HCT116 (cell line): ENCODE results near the gene LIPG. TPM values are rescaled to one million over a fixed set of nuclear protein-coding genes. Genes with fewer than 3 reads are reported as not detected.

Experiments
- ATAC-seq: fragments of 200-7000 bp; cut with Tn5 transposase; 2 replicates; pipeline ENCODE4 v1.9.1; 2020; ENCODE audit warnings: mild to moderate bottlenecking, moderate library complexity
- BruUV-seq: library from RNA; stranded (reverse); fragments of 400-500 nt; replicated peaks from 2 replicates; lab custom pipeline; 2021; lab: Mats Ljungman, UMichigan
- CTCF ChIA-PET: fragments of 300-600 bp; sonication (Branson Sonifier 250); formaldehyde crosslinking; loops from one replicate; lab custom pipeline; 2021; ENCODE audit warnings: antibody characterized with exemption; lab: Charles Lee
- POLR2A ChIA-PET: fragments of 300-600, 350-600 bp; sonication (Branson Sonifier 250); formaldehyde crosslinking; loops from one replicate; lab custom pipeline; 2021; ENCODE audit warnings: antibody characterized with exemption; lab: Charles Lee
- RAD21 ChIA-PET, 2 experiments: fragments of 300-600 bp; sonication (Branson Sonifier 250); formaldehyde crosslinking; loops; one replicate each; lab custom pipeline; 2023; ENCODE audit warnings: low total read pairs in 2 of 2; ENCODE audit not compliant: uncharacterized antibody in 2 of 2, unreplicated experiment in 2 of 2, low non-redundant PET in 1 of 2; lab: Charles Lee
- DNase-seq: peaks from one replicate; pipeline ENCODE4 v3.0.0-alpha.2; 2010; ENCODE audit warnings: low read depth, low spot score
- H2AFZ ChIP-seq: fragments of 200-600 bp; shearing (Covaris generic), sonication (generic); 2 replicates; pipeline ENCODE4 v1.6.1; 2017; ENCODE audit warnings: low read depth, mixed run types, mixed read lengths, antibody characterized with exemption, low read length; ENCODE audit not compliant: poor library complexity, severe bottlenecking
- H3K27ac ChIP-seq: 2 replicates; pipeline ENCODE4 v1.5.1; 2012; ENCODE audit warnings: low read depth, low read length
- H3K27me3 ChIP-seq: fragments of 200-600 bp; sonication (generic); 2 replicates; pipeline ENCODE4 v1.6.1; 2016; ENCODE audit warnings: mixed run types, low read length, mixed read lengths; ENCODE audit not compliant: insufficient read depth
- H3K36me3 ChIP-seq, 2 experiments: fragments of 200-500 bp in 1 of 2; fragments of 200-600 bp in 1 of 2; sonication (Bioruptor generic) in 1 of 2; sonication (generic) in 1 of 2; 2 replicates each; pipeline versions ENCODE4 v1.5.1 to v1.6.1; 2014 to 2016; ENCODE audit warnings: low read length in 2 of 2, inconsistent platforms in 1 of 2, mixed read lengths in 1 of 2, mixed run types in 1 of 2; ENCODE audit not compliant: insufficient read depth in 2 of 2, control insufficient read depth in 1 of 2
- H3K4me1 ChIP-seq, 2 experiments: fragments of 200-600 bp in 1 of 2; sonication (generic) in 1 of 2; 2 replicates each; pipeline versions ENCODE4 v1.5.1 to v1.6.1; 2012 to 2017; ENCODE audit warnings: low read length in 2 of 2, inconsistent platforms in 1 of 2, mild to moderate bottlenecking in 1 of 2, mixed read lengths in 1 of 2, mixed run types in 1 of 2, moderate library complexity in 1 of 2; ENCODE audit not compliant: insufficient read depth in 2 of 2, control insufficient read depth in 1 of 2
- H3K4me2 ChIP-seq: fragments of 200-600 bp; sonication (generic); 2 replicates; pipeline ENCODE4 v1.6.1; 2017; ENCODE audit warnings: mixed run types, low read length, mixed read lengths
- H3K4me3 ChIP-seq, 2 experiments: fragments of 200-600 bp in 1 of 2; sonication (generic) in 1 of 2; replicated peaks in 1 of 2; 2 replicates each; pipeline ENCODE4 v1.5.1; 2011 to 2016; ENCODE audit warnings: low read length in 2 of 2, control low read depth in 1 of 2, low read depth in 1 of 2, mild to moderate bottlenecking in 1 of 2, mixed read lengths in 1 of 2, mixed run types in 1 of 2
- H3K79me2 ChIP-seq: fragments of 200-600 bp; sonication (generic); 2 replicates; pipeline ENCODE4 v1.6.1; 2017; ENCODE audit warnings: mild to moderate bottlenecking, mixed run types, low read length, moderate library complexity, mixed read lengths; ENCODE audit not compliant: insufficient read depth
- H3K9ac ChIP-seq: fragments of 200-600 bp; sonication (generic); 2 replicates; pipeline ENCODE4 v1.6.1; 2016; ENCODE audit warnings: low read length, mixed read lengths
- H3K9me2 ChIP-seq: fragments of 200-600 bp; sonication (generic), shearing (Covaris generic); 2 replicates; pipeline ENCODE4 v1.6.1; 2017; ENCODE audit warnings: mixed run types, mild to moderate bottlenecking, moderate library complexity; ENCODE audit not compliant: insufficient read depth
- H3K9me3 ChIP-seq, 2 experiments: fragments of 200-500 bp in 1 of 2; fragments of 200-600 bp in 1 of 2; sonication (Bioruptor generic) in 1 of 2; sonication (generic) in 1 of 2; 2 replicates each; pipeline ENCODE4 v1.6.1; 2014 to 2017; ENCODE audit warnings: low read length in 2 of 2, mixed read lengths in 2 of 2, inconsistent platforms in 1 of 2, low read depth in 1 of 2, mild to moderate bottlenecking in 1 of 2, mixed run types in 1 of 2, moderate library complexity in 1 of 2; ENCODE audit not compliant: control insufficient read depth in 1 of 2, insufficient read depth in 1 of 2
- H4K20me1 ChIP-seq: fragments of 200-600 bp; sonication (generic), shearing (Covaris generic); 2 replicates; pipeline ENCODE4 v1.6.1; 2017; ENCODE audit warnings: mixed run types, mild to moderate bottlenecking, moderate library complexity; ENCODE audit not compliant: insufficient read depth
- ATF3 ChIP-seq: IDR thresholded peaks from 2 replicates; pipeline ENCODE4 v1.6.1; 2012
- EGR1 ChIP-seq: IDR thresholded peaks from 2 replicates; pipeline ENCODE4 v1.6.1; 2012; ENCODE audit warnings: low read depth
- EZH2 ChIP-seq: fragments of 200-600 bp; sonication (generic); IDR thresholded peaks from 2 replicates; pipeline ENCODE4 v1.6.1; 2017; ENCODE audit warnings: antibody characterized with exemption, mixed run types
- FOSL1 ChIP-seq: IDR thresholded peaks from 2 replicates; pipeline ENCODE4 v1.6.1; 2012; ENCODE audit warnings: low read depth
- JUND ChIP-seq: IDR thresholded peaks from 2 replicates; pipeline ENCODE4 v1.6.1; 2012
- MAX ChIP-seq: IDR thresholded peaks from 2 replicates; pipeline ENCODE4 v1.6.1; 2012
- POLR2A ChIP-seq: IDR thresholded peaks from 2 replicates; pipeline ENCODE4 v1.7.0; 2011; ENCODE audit warnings: borderline replicate concordance; ENCODE audit not compliant: insufficient read depth, insufficient read length; ENCODE audit errors: extremely low read depth
- POLR2AphosphoS5 ChIP-seq: IDR thresholded peaks from 2 replicates; pipeline ENCODE4 v1.6.1; 2011; ENCODE audit warnings: mild to moderate bottlenecking, low read depth, low read length, moderate library complexity
- RAD21 ChIP-seq: IDR thresholded peaks from 2 replicates; pipeline ENCODE4 v1.6.1; 2012; ENCODE audit warnings: low read depth, mild to moderate bottlenecking
- SIN3A ChIP-seq: IDR thresholded peaks from 2 replicates; pipeline ENCODE4 v1.6.1; 2012; ENCODE audit warnings: low read depth
- SP1 ChIP-seq: IDR thresholded peaks from 2 replicates; pipeline ENCODE4 v1.6.1; 2012; ENCODE audit warnings: low read depth
- SRF ChIP-seq: IDR thresholded peaks from 2 replicates; pipeline ENCODE4 v1.6.1; 2012; ENCODE audit warnings: low read depth
- YY1 ChIP-seq: IDR thresholded peaks from 2 replicates; pipeline ENCODE4 v1.6.1; 2011; ENCODE audit warnings: low read length, low read depth, moderate library complexity, mild to moderate bottlenecking; ENCODE audit not compliant: insufficient replicate concordance; ENCODE audit errors: extremely low read depth
- ZBTB33 ChIP-seq: IDR thresholded peaks from 2 replicates; pipeline ENCODE4 v1.6.1; 2011; ENCODE audit warnings: mild to moderate bottlenecking, low read length, moderate library complexity; ENCODE audit not compliant: insufficient replicate concordance; ENCODE audit errors: extremely low read depth
- ZFX ChIP-seq: fragments of 450-650 bp; IDR thresholded peaks from 2 replicates; pipeline ENCODE4 v1.6.1; 2017
- ZNF274 ChIP-seq: fragments of 200-500 bp; sonication (Bioruptor generic); IDR thresholded peaks from 2 replicates; pipeline ENCODE4 v1.6.1; 2014; ENCODE audit warnings: mild to moderate bottlenecking, low read depth, low read length, inconsistent platforms
- intact Hi-C: fragments of 100-400 bp; cut with micrococcal nuclease; formaldehyde crosslinking; loops from 2 replicates; pipeline ENCODE4 v1.10.0; 2022
- total RNA-seq: library from RNA; stranded (reverse); gene quantifications from one replicate; pipeline ENCODE4 v1.2.1, GENCODE V29; 2021; ENCODE audit not compliant: unreplicated experiment

Gene LIPG
- total RNA-seq, 1 experiment from 2014 or later, result 2.6 TPM

DNA sequence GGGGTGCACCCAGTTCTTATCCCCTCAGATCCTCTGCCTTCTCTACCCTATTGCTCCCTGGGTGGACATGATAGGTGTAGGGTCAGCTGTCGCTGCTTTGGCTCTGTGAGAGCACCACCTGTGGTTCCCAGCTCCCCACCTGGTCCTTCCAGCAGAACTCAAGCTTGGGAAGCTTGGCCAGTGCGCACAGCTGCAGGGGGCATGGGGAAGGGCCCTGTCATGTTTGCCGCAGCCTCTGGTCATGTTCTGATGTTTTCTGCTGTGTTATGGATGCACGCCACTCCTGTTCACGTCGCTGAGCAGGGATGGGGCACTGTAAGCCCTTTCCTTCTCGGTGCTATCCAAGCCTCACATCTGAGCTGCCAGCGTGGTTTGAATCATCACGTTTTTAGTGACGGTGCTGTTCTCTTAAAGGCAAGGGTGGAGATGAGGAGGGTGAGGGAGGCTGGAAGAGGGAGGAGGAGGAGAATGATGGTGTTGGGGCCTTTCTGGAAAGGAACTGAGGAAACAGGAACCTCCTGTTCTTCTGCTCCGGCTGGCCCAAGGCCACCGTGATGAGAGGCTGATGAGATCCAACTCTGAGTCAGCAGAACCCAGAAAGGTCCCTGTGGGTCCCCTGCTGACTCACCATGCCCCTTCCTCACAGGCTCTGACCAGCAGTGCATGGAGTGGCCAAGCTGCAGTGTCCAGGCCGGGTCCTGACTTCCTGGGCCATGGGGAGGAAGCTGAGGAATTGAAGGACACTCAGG lies 78.0 kb downstream of the LIPG start:
- no peaks in the 10 kb centered on the region for H4K20me1 ChIP-seq
- BruUV-seq, result no TSS peak
- RAD21 ChIA-PET, result no interaction called here
- H3K4me3 ChIP-seq, result no peak overlapping the region
- peaks cover 0 to 4% of the 10 kb centered on the region in 2 experiments; a peak in 1 of 4 replicates for H3K9me3 ChIP-seq
- H3K79me2 ChIP-seq, result no peaks in the 10 kb centered on the region
- H3K36me3 ChIP-seq, result no peaks in the 10 kb centered on the region
- CTCF ChIA-PET, result no interaction called here
- H3K4me2 ChIP-seq, result no peak overlapping the region
- no peaks in the 10 kb centered on the region for H3K27me3 ChIP-seq
- intact Hi-C loops, result no loop called here
- no peak overlapping the region for H3K9ac ChIP-seq
- no peak for ATAC-seq
- H2AFZ ChIP-seq, result no peak overlapping the region
- no peaks in the 10 kb centered on the region for H3K4me1 ChIP-seq
- H3K9me2 ChIP-seq, result no peaks in the 10 kb centered on the region
- no peak overlapping the region for H3K27ac ChIP-seq
- no peak for DNase-seq
- no peak for TF ChIP-seq JUND
- TF ChIP-seq, all 23 proteins: peak for 0
- POLR2A ChIA-PET, result no interaction called here

DNA sequence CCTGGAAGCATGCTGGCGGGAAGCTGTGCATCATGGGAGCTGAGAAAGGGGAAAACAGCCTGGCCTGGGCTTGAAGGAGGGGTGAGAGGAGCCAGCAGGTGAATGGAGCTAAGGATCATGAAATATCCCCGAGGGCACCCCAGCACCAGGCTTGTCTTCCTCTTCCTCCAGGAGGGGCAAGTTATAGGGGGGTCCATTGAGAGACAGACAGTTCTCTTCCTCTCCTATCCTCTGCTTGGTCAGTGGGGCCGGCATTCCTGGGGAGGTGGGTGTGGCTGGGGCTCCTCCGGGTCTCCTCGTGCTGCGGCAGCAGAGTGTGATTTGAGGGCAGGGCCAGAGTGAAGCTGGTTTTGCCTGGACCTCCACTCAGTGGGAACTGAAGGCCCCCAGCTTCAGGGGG lies 78.9 kb downstream of the LIPG start:
- peaks cover 0 to 1% of the 10 kb centered on the region in 2 experiments; a peak in 1 of 4 replicates for H3K4me1 ChIP-seq
- no peak overlapping the region for H3K4me2 ChIP-seq
- H3K79me2 ChIP-seq, result no peaks in the 10 kb centered on the region
- H3K4me3 ChIP-seq, result no peak overlapping the region
- H4K20me1 ChIP-seq, result no peaks in the 10 kb centered on the region
- ATAC-seq, result no peak
- H3K36me3 ChIP-seq, result no peaks in the 10 kb centered on the region
- intact Hi-C loops, result no loop called here
- CTCF ChIA-PET, result interaction anchor here (1.7 kb wide), 1 partner anchor 8 kb away, joined by 4 read pairs; no protein-coding TSS in a partner anchor
- H3K9ac ChIP-seq, result no peak overlapping the region
- no peaks in the 10 kb centered on the region for H3K27me3 ChIP-seq
- no peaks in the 10 kb centered on the region for H3K9me2 ChIP-seq
- H3K9me3 ChIP-seq, result peaks cover 0 to 4% of the 10 kb centered on the region in 2 experiments; a peak in 1 of 4 replicates
- H3K27ac ChIP-seq, result no peak overlapping the region
- RAD21 ChIA-PET, result no interaction called here
- H2AFZ ChIP-seq, result no peak overlapping the region
- BruUV-seq, result no TSS peak
- DNase-seq, result no peak
- POLR2A ChIA-PET, result no interaction called here
- TF ChIP-seq EZH2 (no peak), MAX (no peak), EGR1 (no peak), ZBTB33 (no peak), FOSL1 (no peak), ATF3 (no peak), SIN3A (no peak), POLR2AphosphoS5 (no peak), POLR2A (no peak), ZNF274 (no peak), YY1 (no peak), RAD21 (no peak), ZFX (no peak), SRF (no peak), SP1 (no peak), JUND (no peak)
